OCI-LY1 (cell line): ENCODE measurements around the gene STPG1.

Source experiments
- H2AFZ ChIP-seq: fragments of 200-600 bp; sonication (generic), shearing (Covaris generic); 2 replicates; pipeline ENCODE4 v1.6.0; 2014; ENCODE audit warnings: antibody characterized with exemption, mild to moderate bottlenecking, low read length
- H3F3A ChIP-seq: fragments of 200-600 bp; sonication (generic), shearing (Covaris generic); 2 replicates; pipeline ENCODE4 v1.6.0; 2014; ENCODE audit warnings: mild to moderate bottlenecking, antibody characterized with exemption, low read length, moderate library complexity; ENCODE audit not compliant: insufficient read depth
- H3K27ac ChIP-seq: fragments of 200-600 bp; sonication (generic); 2 replicates; pipeline ENCODE4 v1.5.1; 2014; ENCODE audit warnings: low read length, mixed run types, mild to moderate bottlenecking, low read depth; ENCODE audit not compliant: poor library complexity, severe bottlenecking
- H3K27me3 ChIP-seq: fragments of 200-600 bp; sonication (generic); 2 replicates; pipeline ENCODE4 v1.6.0; 2014; ENCODE audit warnings: antibody characterized with exemption, mild to moderate bottlenecking, low read length, moderate library complexity; ENCODE audit not compliant: insufficient read depth
- H3K36me3 ChIP-seq: fragments of 200-600 bp; sonication (generic); 2 replicates; pipeline ENCODE4 v1.6.1; 2014; ENCODE audit warnings: mild to moderate bottlenecking, antibody characterized with exemption, low read length, moderate library complexity, mixed read lengths; ENCODE audit not compliant: insufficient read depth
- H3K4me1 ChIP-seq: fragments of 200-600 bp; sonication (generic); 2 replicates; pipeline ENCODE4 v1.5.1; 2014; ENCODE audit warnings: mild to moderate bottlenecking, low read length, moderate library complexity; ENCODE audit not compliant: insufficient read depth, severe bottlenecking
- H3K4me2 ChIP-seq: fragments of 200-600 bp; sonication (generic), shearing (Covaris generic); 2 replicates; pipeline ENCODE4 v1.6.1; 2014; ENCODE audit warnings: low read length
- H3K4me3 ChIP-seq: fragments of 200-600 bp; sonication (generic); 2 replicates; pipeline ENCODE4 v1.5.1; 2014; ENCODE audit warnings: low read length, low read depth, mild to moderate bottlenecking, mixed read lengths; ENCODE audit not compliant: poor library complexity, severe bottlenecking
- H3K79me2 ChIP-seq: fragments of 200-600 bp; shearing (Covaris generic); 2 replicates; pipeline ENCODE4 v1.6.1; 2016; ENCODE audit warnings: mixed run types, low read length, mixed read lengths; ENCODE audit not compliant: insufficient read depth
- H3K9ac ChIP-seq: fragments of 200-600 bp; sonication (generic), shearing (Covaris generic); 2 replicates; pipeline ENCODE4 v1.6.1; 2014; ENCODE audit warnings: mild to moderate bottlenecking, low read length, mixed read lengths
- H3K9me2 ChIP-seq: fragments of 200-600 bp; sonication (generic), shearing (Covaris generic); 2 replicates; pipeline ENCODE4 v1.6.1; 2014; ENCODE audit warnings: low read depth, mild to moderate bottlenecking, low read length, mixed read lengths
- H3K9me3 ChIP-seq: fragments of 200-600 bp; shearing (Covaris generic); 2 replicates; pipeline ENCODE4 v1.6.1; 2014; ENCODE audit warnings: low read length, mixed read lengths
- H4K20me1 ChIP-seq: fragments of 200-600 bp; sonication (generic), shearing (Covaris generic); 2 replicates; pipeline ENCODE4 v1.6.0; 2016; ENCODE audit warnings: mild to moderate bottlenecking, low read length; ENCODE audit not compliant: insufficient read depth
- EZH2 ChIP-seq: fragments of 200-600 bp; sonication (generic), shearing (Covaris generic); IDR thresholded peaks from 2 replicates; pipeline ENCODE4 v1.8.0; 2017; ENCODE audit warnings: borderline replicate concordance, mixed run types, mild to moderate bottlenecking, antibody characterized with exemption, low read length, moderate library complexity, mixed read lengths
- TF ChIP-seq, protein P1 (sequence below): fragments of 200-600 bp; sonication (generic), shearing (Covaris generic); IDR thresholded peaks from 2 replicates; pipeline ENCODE4 v1.5.1; 2017; ENCODE audit warnings: mild to moderate bottlenecking, antibody characterized with exemption, low read length, moderate library complexity, mixed read lengths

STPG1 gene

DNA sequence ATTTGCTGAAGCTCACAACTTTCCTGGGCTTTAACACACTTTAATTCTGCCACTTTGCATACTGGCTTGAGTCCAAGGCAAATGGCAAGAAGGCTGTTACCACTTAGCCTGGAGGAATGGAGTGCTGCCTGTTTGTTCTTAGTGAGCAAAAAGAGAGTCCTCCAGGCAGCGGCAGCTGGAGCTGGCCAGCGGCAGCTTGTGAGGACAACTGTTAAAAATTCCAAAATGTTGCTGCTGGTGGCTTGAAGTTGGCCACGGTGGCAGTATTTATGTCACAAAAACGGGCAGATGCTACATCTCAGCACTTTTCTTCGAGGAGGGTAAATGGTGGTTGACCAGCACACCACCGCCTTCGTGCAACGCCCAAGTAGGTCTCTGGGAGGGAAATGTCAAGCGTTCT is 27.3 kb downstream of the STPG1 start:
- Histone ChIP-seq H3K9me3 (no peaks in the 10 kb centered on the region), H3K4me2 (peak overlapping the region; percentile 15; the same call in 1 of the 2 replicates), H3K27me3 (no peaks in the 10 kb centered on the region), H3F3A (no peaks in the 10 kb centered on the region), H3K9me2 (no peaks in the 10 kb centered on the region), H3K27ac (peak overlapping the region; percentile 48), H3K4me3 (no peak overlapping the region), H4K20me1 (no peaks in the 10 kb centered on the region), H3K79me2 (no peaks in the 10 kb centered on the region), H3K36me3 (no peaks in the 10 kb centered on the region; the same call in 1 of the 2 replicates), H3K9ac (no peak overlapping the region), H3K4me1 (peaks cover 31% of the 10 kb centered on the region), H2AFZ (no peak overlapping the region)
- TF ChIP-seq, protein P1, sequence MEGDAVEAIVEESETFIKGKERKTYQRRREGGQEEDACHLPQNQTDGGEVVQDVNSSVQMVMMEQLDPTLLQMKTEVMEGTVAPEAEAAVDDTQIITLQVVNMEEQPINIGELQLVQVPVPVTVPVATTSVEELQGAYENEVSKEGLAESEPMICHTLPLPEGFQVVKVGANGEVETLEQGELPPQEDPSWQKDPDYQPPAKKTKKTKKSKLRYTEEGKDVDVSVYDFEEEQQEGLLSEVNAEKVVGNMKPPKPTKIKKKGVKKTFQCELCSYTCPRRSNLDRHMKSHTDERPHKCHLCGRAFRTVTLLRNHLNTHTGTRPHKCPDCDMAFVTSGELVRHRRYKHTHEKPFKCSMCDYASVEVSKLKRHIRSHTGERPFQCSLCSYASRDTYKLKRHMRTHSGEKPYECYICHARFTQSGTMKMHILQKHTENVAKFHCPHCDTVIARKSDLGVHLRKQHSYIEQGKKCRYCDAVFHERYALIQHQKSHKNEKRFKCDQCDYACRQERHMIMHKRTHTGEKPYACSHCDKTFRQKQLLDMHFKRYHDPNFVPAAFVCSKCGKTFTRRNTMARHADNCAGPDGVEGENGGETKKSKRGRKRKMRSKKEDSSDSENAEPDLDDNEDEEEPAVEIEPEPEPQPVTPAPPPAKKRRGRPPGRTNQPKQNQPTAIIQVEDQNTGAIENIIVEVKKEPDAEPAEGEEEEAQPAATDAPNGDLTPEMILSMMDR = no peak
- TF ChIP-seq EZH2 = no peak

GRCh38 chr1:24385160-24385940 is 28.2 kb downstream of the STPG1 start:
- Histone ChIP-seq H3K27me3 (no peaks in the 10 kb centered on the region), H3K9ac (no peak overlapping the region), H4K20me1 (no peaks in the 10 kb centered on the region), H2AFZ (no peak overlapping the region), H3K9me3 (no peaks in the 10 kb centered on the region), H3K36me3 (no peaks in the 10 kb centered on the region; the same call in 1 of the 2 replicates), H3K27ac (peak overlapping the region; percentile 48), H3K4me2 (no peak overlapping the region; the same call in 1 of the 2 replicates), H3K4me1 (peaks cover 27% of the 10 kb centered on the region), H3F3A (no peaks in the 10 kb centered on the region), H3K4me3 (no peak overlapping the region), H3K79me2 (no peaks in the 10 kb centered on the region), H3K9me2 (no peaks in the 10 kb centered on the region)
- TF ChIP-seq EZH2 = no peak
- TF ChIP-seq, protein P1 = peak; percentile 69

DNA sequence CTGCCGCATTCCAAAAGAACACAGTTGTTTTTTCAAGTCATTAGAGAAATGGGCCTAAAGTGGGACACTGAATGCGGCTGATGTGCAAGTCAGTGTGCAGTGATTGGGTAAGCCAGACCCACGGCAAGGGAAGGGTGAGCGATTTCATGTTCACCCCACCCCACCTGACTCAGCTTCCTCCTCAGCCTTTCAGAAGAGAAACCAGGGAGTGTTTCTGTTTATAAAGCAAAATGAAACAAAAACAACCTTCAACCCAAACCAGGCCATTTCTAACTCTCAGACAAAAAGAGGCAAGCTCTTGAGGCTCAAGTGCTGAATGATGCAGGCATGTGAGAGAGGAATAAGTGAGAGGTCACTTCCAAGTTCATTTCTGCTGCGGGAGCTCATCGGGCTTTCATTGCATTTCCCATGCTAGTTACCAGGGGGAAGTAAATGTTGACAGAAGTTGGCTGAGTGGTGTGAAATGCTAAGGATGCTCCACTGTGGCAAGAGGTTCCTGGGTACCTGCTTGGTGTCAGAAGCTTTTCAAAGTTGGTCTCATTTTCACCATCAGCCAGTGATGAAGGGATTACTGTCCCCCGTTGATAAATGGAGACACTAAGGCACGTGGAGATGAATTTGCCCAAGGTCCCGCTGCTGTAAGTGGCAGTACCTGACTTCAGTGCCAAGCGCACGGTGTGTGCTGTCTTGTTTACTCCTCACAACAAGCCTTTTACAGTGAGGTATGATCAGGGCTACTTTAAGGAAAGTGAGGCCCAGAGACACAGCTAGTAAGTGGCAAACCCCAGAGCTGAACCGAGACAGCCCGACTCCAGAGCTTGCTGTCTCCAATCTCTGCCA is 29.1 kb downstream of the STPG1 start:
- H3K36me3 ChIP-seq = no peaks in the 10 kb centered on the region; the same call in 1 of the 2 replicates
- no peaks in the 10 kb centered on the region for H3K9me3 ChIP-seq
- peaks cover 27% of the 10 kb centered on the region for H3K4me1 ChIP-seq
- H3K27ac ChIP-seq = no peak overlapping the region
- no peak overlapping the region for H3K4me2 ChIP-seq
- H3K27me3 ChIP-seq = no peaks in the 10 kb centered on the region
- no peak overlapping the region for H3K4me3 ChIP-seq
- no peak overlapping the region for H3K9ac ChIP-seq
- no peaks in the 10 kb centered on the region for H3K9me2 ChIP-seq
- H3F3A ChIP-seq = no peaks in the 10 kb centered on the region
- TF ChIP-seq EZH2 = no peak
- TF ChIP-seq, protein P1 = no peak
- no peaks in the 10 kb centered on the region for H3K79me2 ChIP-seq
- H4K20me1 ChIP-seq = no peaks in the 10 kb centered on the region
- H2AFZ ChIP-seq = no peak overlapping the region
